Stimulated activated CD8-positive, alpha-beta memory T cell treated with anti-CD3 and anti-CD28 coated beads, Interleukin-12 subunit alpha, Interleukin-12 subunit beta, amount 100 ng/mL, for 24 hours (primary cell): Measurements from ENCODE around the gene LRRC47.
A peak's percentile ranks its signal among the peaks of the same experiment; 100 is the strongest.

ENCODE experiments used
- DNase-seq: peaks from one replicate; pipeline ENCODE4 v3.0.0-alpha.2; 2020; ENCODE audit errors: extremely low read depth

The LRRC47 gene

DNA sequence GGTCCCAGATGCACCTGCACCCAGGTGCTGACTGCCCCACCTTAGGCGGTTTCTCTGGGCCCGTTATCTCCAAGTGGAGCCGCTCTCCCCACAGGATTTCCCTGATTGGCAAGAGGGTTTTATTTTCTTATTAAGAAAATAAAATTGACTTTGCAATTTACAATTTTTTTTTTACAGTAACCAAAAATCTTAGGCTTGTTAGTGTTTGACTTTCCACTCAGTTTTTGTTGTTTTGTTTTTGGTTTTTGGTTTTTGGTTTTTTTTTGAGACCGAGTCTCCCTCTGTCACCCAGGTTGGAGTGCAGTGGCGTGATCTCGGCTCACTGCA is 48.8 kb downstream of the LRRC47 start:
- no peak for DNase-seq

DNA sequence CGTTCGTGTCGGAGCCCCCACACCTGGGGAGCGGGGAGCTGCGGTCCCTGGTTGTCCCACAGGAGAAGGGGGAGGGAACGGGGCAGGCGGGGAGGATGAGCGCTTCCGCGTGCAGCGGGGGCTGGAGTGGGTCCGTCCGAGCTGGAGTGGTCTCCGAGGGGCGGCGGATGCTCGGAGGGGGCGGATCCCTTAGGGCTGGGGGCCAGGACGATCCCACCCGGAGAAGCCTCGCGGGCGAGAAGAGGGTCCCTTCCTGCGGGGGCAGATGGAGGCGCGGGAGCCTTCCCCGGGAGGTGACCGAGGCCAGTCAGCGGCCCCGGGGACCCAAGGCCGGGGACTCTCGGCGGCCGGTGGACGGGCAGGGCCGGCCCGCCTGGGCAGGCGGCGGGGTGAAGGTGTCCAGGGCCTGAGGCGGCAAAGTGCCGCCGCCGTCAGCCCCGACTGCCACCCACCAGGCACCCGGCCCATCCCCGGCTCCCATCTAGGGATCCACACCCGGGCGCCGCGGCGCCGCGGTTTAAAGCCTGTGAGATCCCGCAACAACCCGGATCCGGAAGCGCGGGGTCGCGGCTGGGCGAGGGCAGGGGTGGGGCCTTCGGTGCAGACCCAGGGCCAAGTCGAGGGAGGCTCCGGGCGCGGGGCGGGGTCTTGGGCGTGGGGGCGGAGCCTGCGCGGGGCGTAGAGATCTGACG is 49.3 kb downstream of the LRRC47 start:
- DNase-seq = peak; percentile 70

DNA sequence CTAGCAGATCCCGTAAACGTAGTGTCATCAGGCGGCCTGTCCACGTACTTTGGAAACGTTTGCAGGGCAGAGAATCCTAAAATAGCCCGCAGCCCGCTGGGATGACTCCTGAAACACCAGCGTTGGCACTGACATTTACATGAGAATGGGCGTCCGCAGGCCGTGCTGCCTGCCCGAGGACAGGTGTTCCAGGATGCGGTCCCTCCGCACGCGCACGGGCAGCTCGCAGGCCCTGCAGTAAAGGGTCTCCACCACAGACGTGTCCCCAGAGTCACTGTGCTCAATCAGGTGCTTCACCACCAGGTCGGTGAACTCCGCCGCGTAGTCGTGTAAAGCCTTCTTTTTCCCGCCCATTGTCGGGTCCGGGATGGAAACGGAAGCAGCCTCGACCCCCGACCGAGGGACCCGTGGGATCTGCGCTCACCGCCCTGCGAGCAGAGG is 49.9 kb downstream of the LRRC47 start:
- no peak for DNase-seq

DNA sequence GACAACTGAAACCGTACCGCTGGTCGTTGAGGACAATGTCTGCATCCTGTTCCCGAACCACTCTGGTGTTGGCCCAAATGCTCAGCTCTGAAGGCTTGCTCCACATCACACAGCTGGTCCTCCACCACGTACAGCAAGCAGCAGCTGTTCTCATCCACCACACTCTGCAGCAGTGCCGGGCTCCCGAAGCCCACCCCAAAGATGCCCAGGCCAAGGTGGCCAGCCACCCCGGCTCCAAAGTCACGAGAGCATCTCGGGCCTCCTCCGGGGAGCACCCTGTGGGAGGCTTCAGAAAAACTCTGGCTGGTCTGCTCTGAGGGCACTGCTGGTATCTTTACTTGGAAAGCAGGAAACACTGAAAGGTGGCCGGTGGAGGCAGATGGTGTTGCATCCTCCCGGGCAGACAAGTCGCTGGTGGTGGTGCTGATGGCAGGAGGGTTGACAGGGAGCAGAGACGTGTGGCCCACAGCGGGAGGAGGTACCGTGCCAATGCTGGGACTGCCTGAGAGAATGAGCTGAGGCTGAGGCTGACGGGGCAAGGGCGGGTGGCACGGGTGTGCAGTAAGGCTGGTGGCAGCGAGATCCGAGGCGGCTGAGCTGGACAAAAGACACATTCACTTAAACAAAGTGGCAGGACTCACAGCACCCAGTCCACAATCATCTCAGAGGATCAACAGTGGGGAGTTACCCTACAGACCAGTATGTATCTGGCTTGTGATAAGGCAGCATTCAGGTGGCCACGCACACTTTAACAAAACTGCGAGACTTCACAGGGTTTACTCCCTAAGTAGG is 50.5 kb downstream of the LRRC47 start:
- no peak for DNase-seq

DNA sequence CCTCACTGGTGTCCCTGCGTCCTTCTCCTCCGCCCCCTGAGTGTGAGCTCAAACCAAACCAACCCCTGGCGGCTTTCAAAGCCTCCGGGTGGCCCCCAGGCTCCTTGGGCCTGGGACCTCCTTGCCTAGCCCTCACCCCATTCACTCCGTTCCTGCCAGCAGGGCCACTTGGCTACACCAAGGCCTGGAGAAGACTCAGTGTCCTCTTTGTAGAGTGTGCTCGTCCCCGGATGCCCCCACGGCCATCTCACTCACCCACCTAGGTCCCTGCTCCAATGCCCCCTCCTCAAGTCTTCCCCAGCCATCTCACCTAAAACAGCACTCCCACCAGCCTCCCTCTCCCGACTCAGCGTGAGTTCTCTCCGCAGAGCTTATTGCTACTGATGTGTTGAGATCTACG is 51.2 kb downstream of the LRRC47 start:
- DNase-seq = no peak

DNA sequence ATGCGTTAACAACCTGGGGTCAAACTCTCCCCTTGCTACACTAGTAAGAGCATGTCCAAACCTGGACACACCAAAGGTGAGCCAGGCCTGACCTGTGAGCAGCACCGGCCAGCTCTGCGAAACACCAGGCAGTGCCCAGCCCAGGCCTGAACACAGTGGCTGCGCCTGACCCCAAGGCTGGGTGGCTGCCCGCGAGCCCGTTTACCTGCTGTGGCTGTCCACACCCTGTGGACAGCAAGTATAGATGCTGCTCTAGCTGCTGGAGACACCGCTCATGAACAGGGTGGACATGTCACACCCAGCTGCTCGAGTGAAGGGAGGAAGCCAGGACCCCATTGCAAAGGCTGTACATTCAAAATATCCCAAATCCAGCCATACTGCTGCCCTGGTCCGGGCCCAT is 51.7 kb downstream of the LRRC47 start:
- no peak for DNase-seq

DNA sequence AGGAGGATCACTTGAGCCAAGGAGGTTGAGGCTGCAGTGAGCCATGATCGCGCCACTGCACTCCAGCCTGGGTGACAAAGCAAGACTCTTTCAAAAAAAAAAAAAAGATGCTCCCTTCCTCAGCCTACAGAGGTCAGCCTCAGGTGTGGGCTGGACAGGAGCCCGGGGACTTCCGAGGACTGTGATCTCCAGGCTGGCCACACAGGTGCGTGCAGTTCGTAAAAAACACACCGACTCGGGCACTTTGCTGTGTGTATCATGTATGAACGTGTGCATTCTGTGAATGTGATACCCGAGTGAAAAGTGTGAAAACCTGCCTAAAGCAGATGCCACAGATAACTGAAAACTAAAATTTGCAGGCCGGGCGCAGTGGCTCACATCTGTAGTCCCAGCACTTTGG is 52.5 kb downstream of the LRRC47 start:
- DNase-seq = no peak

DNA sequence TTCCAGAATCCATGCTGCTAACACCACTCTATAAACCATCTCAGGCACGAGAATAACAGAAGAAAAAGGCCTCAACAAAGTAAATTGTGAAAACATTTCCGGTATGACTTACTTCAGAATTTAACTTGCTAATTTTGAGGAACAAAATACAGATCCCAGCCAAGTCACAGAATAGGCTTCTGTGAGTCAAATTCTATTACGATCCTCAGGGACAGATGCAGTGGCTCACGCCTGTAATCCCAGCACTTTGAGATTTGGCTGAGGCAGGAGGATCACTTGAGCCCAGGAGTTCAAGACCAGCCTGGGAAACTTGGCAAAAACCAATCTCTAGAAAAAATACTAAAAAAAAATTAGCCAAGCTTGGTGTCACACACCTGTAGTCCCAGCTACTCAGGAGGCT is 52.9 kb downstream of the LRRC47 start:
- DNase-seq = no peak

DNA sequence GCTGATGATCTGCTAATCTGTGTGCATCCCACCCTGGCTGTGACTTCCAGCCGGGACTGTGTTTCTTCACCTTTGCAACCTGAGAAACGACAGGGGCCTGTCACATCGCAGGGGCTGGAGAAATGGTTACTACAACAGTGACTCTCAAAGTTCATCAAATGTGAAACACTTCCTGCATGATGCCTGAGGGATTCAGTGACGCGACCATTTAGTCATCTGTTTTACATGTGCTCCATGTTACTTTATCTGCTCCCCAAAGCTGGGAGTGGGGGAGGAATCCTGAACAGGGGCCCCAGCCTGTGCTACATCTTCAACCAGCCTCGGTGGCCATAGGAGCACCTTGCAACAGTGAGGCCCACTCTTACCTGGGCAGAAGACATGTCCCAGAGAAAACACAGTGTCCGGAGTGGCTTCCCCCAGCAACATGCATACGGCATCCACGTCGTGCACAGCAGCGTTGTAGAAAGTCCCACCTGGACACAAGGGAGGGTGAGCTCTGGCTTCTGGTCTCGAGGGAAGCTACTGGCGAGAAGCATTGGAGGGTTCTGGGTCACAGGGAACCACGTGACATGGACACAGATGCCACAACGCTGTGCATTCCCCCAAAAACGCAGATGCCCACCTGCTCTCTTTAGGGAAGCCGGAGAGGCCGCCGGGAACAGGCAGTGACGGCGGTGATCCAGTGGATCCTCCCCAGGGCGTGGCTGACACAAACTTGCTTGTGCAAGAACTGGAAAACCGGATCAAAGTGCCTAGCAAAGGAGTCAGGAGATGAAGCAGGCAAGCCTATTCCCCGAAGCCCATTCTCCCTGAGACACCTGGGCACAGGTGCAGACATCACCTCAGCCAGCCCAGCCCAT is 53.6 kb downstream of the LRRC47 start:
- no peak for DNase-seq

DNA sequence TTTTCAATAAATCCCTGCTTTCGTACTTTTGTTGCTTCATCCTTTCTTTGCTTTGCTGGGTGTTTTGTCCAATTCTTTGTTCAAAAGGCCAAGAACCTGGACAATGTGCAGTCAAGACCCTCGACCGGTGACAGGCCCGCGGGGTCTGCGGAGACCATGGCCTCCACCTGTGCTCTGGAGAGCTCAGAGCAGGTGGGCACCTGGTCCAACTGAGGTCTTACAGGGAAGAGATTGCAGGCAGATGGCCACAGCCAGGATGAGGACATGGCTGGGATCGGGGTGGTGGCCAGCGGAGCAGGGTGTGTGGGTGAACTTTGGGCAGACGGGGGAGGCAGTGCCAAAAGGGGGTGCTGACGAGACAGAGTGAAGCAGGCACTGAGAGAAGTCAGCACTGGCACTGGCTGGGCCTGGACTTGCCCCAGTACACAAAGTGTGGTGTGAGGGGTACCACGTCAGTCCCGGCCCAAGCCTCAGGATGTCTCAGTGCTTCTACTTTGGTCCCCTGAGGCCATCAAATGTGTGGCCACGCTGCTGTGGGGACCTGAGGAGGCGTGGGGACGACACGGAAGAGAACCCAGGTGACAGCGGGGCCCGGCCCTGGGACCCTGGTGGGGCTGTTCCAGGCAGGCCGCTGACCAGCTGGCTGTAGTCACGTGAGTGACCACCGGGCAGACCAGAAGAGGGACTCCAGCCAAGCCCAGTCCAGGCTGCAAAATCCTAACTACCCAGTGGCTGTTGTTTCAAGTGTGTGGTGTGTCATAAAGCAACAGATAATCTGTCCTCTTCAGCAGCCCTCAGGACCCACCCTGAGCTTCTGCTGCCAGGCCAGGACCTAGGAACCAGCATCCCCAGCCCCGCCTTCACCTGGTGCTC is 54.5 kb downstream of the LRRC47 start:
- no peak for DNase-seq

DNA sequence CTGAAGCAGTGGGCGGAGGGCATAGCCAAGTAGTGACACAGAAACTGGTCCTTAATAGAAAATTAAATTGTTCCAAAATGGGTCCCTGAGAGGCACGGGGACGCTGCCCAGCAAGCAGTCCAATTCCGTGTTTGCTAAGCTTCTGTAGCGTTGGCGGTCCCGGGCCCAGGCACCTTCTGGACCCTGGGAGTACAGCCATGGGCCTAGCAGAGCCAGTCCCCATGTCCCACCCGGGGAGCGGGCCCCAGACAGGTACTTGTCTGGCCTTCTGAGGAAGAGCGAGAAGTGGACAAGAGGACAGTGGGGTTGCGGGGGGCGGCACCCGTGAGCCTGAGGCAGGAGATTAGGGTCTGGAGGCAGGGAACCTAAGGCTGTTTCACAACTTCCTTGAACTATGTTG is 55.5 kb downstream of the LRRC47 start:
- DNase-seq = no peak

DNA sequence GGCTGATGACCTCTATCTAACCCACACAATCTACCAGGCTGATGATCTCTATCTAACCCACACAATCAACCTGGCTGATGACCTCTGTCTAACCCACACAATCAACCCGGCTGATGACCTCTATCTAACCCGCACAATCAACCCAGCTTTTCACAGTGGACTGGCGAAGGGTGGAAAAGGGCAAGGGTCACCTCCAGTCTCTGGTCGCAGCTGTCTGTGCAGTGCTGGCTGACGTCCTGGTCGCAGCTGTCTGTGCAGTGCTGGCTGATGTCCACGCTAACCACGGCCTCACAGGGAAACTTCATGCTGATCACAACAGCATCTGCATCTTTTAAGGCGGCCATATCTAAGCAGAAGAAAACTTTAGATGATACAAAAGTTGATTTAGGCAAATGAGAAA is 56.3 kb downstream of the LRRC47 start:
- DNase-seq = no peak

DNA sequence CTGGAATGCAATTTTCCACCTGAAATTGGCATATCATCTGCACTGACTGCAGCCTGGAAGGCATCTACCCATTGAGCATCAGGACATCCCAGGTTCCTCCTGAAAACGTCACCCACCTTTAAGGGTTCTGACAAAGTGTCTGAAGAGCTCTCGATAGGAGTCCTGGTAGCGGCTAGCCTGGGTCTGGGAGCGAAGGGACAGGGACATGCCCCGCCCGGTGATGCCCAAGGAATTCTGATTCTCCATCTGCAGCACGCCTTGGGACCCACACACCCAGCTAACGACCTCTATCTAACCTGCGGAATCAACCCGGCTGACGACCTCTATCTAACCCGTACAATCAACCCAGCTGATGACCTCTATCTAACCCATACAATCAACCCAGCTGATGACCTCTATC is 57.4 kb downstream of the LRRC47 start:
- no peak for DNase-seq

DNA sequence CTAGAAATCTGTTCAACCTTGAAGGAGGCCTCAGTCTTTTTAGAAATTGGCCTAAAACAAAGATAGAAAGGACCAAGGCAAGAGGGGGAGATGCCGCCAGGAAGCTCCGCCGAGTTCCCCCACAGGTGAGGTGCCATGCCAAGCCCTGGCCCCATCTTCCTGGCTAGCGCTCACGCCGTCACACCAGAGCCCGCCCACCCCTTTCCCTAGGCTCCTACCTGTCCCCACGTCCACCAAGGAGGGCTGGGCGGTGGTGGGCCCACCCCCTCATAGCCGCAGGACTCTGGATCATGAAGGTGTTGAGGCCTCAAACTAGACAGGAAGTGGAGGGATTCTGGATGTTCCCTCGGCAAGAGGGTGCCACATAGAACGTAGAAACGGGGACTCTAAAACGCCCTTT is 59.6 kb downstream of the LRRC47 start:
- no peak for DNase-seq

DNA sequence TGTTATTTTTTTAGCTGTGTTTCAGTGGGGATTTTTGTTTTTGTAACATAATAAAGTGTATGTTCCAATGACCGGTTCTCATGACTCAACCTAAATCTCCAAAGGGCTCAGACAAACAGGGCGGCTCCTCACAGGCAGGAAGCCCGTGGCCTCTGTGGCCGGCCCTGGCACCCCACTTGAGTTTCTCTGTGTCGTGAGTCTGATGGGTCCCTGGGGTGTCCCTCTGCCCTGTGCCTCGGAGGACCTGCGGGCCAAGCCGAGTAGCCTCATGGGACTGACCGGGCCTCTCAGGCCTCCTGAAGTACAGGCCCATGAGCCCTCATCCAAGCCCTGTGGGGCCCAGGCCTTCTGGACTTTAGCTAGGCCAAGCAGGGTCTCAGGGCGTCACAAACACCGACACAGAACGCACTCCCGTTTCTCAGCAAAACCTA is 60.2 kb downstream of the LRRC47 start:
- DNase-seq = no peak

DNA sequence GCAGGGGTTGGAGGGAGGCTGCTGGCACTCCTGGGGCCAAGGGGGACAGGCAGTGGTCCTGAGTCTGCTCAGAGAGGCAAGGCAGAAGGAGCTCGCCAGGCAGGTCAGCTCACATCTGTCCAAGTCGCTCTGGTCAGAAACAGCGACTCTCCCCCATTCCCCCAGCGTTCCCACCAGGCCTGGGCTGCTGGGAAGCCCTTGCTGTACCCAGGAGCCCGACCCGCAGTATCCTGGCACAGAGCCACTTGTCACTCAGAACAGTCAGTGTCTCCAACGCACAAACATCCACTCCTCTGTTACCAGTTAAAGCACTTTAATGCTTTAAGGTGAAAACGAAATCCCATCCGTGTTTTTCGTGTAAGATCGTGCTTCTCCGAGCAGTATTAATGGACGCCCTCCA is 60.6 kb downstream of the LRRC47 start:
- DNase-seq = no peak

DNA sequence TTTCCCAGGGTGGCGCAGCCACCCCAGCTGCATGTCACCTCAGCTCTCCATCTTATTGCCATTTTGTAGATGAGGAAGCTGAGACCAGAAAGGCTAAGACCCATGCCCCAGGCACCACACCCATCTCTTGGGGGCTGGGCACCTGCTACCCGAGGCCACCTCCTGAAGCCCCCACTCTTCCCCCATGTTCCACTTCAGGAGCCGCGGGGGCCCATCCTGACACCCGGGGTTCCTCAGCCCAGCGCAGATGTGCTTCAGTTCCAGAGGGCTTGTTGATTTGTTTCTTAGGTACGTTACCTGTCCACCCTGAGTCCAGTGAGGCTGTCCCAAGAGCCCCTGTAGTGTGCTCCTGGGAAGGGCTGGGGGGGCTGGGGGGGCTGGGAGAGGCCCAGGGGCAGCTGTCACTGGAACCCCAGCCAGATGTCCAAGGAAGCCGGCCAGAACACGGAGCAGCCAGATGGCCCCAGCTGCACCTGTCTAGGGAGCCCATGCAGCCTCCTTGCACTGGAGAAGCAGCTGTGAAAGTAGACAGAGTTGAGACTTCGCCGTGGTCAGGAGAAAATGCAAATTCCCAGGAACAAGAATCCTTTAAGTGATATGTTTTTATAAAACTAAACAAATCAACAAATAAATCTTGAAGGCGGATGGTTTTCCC is 61.1 kb downstream of the LRRC47 start:
- no peak for DNase-seq

DNA sequence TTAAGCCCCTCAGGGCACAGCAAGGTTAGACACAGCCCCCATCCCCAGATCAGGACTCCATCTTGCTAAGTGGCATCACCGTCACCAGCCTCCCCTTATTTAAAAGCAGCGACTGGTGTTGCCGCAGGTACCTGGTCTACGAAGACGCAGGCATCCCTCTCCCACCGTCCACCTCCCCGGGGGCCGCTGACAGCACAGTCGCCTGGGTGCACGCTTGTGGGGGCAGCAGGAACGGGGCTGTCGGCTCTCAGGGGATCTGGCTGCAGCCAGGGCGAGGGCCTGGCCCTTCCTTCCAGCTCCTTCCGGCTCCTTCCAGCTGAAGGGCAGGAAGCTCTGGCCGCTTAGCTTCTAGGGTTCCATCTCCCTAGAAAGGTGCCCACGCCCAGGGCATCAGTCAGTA is 61.7 kb downstream of the LRRC47 start:
- DNase-seq = no peak

DNA sequence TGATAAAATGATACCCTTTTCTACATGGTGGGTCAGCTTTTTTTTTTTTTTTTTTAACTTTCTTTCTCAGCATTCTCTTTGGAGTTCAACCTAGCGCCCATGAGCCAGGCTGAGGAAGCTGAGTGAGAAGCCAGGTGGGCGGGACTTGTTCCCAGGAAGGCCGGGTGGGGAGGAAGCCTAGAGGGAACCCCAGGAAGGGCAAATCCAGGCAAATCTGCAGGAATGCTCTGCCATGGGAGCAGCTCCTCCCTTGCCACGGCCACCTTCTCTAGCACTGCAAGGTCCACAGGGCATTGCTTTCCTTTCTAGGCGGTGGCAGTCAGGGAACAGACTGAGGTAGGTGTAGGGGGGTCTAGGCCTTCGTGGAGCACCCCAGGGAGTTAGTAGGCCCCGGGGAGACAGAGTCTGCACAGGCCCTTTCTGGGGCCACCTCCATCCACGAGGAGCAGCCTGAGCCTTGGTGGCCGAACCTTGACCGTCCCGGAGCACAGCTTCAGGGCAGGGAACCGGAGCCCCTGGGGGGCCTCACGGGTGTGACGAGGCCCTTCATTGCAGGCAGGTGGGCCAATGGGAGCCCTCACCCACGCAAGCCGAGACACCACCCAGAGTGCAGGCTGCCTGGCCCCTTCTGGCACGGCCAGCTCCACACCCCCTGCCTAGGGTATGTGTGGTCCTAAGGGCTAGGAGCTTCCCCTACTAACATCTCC is 62.3 kb downstream of the LRRC47 start:
- DNase-seq = no peak

DNA sequence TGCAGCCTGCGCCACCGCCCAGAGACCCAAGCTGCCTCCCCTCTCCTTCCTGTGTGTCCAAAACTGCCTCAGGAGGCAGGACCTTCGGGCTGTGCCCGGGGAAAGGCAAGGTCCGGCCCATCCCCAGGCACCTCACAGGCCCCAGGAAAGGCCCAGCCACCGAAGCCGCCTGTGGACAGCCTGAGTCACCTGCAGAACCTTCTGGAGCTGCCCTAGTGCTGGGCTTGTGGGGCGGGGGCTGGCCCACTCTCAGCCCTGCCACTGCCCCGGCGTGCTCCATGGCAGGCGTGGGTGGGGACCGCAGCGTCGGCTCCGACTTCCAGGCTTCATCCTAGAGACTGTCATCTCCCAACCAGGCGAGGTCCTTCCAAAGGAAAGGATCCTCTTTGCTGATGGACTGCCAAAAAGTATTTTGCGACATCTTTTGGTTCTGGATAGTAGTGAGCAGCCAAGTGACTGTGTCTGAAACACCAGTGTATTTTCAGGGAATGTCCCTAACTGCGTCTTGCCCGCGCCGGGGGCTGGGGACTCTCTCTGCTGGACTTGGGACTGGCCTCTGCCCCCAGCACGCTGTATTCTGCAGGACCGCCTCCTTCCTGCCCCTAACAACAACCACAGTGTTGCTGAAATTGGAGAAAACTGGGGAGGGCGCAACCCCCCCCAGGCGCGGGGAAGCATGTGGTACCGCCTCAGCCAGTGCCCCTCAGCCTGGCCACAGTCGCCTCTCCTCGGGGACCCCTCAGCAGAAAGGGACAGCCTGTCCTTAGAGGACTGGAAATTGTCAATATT is 63.0 kb downstream of the LRRC47 start:
- DNase-seq = no peak
